GM12872 (cell line): Measurements from ENCODE around the gene RYR1.

Experiments
- TF ChIP-seq, protein P1 (sequence below): IDR thresholded peaks from 3 replicates; pipeline ENCODE4 v1.5.1; 2011; ENCODE audit warnings: low read depth, mild to moderate bottlenecking, low read length, moderate library complexity; ENCODE audit not compliant: insufficient read depth

The RYR1 gene

GRCh38 chr19:38469151-38469550, 35.7 kb downstream of the RYR1 start:
- TF ChIP-seq, protein P1, sequence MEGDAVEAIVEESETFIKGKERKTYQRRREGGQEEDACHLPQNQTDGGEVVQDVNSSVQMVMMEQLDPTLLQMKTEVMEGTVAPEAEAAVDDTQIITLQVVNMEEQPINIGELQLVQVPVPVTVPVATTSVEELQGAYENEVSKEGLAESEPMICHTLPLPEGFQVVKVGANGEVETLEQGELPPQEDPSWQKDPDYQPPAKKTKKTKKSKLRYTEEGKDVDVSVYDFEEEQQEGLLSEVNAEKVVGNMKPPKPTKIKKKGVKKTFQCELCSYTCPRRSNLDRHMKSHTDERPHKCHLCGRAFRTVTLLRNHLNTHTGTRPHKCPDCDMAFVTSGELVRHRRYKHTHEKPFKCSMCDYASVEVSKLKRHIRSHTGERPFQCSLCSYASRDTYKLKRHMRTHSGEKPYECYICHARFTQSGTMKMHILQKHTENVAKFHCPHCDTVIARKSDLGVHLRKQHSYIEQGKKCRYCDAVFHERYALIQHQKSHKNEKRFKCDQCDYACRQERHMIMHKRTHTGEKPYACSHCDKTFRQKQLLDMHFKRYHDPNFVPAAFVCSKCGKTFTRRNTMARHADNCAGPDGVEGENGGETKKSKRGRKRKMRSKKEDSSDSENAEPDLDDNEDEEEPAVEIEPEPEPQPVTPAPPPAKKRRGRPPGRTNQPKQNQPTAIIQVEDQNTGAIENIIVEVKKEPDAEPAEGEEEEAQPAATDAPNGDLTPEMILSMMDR, result no peak

- TF ChIP-seq, protein P1, result no peak
These were observed 37.4 kb downstream of the RYR1 start for GRCh38 chr19:38470788-38471480.

DNA sequence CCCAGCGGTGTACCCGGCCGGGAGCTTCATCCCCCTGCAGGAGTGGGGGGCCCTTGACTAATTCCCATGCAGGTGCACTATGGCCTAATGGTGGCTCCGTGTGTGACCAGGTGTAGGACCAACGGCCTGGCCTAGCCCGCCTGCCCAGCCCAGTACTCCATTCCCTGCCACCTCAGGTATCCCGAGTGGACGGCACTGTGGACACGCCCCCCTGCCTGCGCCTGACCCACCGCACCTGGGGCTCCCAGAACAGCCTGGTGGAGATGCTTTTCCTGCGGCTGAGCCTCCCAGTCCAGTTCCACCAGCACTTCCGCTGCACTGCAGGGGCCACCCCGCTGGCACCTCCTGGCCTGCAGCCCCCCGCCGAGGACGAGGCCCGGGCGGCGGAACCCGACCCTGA, 39.7 kb downstream of the RYR1 start:
- TF ChIP-seq, protein P1, result no peak

DNA sequence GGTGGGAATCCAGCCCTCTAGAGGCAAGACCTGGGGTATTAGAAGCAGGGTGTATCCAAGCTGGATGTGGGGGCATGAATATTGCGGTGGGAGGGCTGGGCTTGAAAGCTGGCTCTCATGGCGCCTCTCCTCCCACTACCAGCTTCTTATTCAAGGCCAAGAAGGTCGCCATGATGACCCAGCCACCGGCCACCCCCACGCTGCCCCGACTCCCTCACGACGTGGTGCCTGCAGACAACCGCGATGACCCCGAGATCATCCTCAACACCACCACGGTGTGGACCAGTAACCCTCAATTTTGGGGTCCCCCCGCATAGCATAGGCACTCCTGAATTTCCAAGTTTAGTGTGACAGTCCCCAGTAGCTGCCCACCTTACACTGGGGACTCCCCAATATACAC, 41.7 kb downstream of the RYR1 start:
- TF ChIP-seq, protein P1, result no peak

DNA sequence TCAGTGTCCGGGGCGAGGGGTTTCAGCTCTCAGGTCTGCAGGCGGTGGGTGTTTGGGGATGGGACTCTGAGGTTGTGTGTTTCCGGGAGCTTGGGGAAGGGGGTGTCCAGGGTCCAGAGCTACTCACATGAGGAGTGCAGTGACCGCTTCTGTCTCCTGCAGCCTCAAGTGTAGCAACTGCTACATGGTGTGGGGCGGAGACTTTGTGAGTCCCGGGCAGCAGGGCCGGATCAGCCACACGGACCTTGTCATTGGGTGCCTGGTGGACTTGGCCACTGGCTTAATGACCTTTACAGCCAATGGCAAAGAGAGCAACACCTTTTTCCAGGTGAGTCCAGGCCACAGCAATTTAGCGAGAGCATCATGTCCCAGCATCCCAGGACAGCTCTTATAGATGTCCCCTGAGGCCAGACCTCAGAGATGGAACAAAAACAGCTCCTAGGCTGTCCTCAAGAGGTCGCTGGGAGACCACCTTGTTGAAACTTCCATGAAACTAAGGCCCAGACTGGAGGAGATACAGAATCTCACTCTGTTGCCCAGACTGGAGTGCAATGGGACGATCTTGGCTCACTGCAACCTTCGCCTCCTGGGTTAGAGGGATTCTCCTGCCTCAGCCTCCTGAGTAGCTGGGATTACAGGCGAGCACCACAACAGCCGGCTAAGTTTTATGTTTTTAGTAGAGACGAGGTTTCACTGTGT, 44.9 kb downstream of the RYR1 start:
- TF ChIP-seq, protein P1, result peak; percentile 53

- TF ChIP-seq, protein P1, result no peak
These were observed 49.0 kb downstream of the RYR1 start for GRCh38 chr19:38482496-38482895.

DNA sequence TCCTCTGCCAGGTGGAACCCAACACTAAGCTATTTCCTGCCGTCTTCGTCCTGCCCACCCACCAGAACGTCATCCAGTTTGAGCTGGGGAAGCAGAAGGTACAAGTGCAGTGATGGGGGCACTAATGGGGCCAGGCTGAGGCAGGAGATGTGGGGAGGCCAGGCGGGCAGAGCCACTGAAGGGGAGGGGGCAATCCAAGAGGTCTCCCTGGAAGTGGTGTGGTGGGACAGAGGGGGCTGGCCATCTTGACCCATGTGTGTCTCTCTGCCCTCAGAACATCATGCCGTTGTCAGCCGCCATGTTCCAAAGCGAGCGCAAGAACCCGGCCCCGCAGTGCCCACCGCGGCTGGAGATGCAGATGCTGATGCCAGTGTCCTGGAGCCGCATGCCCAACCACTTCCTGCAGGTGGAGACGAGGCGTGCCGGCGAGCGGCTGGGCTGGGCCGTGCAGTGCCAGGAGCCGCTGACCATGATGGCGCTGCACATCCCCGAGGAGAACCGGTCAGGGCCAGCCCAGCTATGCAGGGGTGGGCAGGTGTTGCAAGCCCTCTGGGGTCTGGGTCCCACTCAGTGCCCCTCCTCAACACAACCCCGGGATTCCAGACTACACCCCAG, 49.6 kb downstream of the RYR1 start:
- TF ChIP-seq, protein P1, result no peak
